HG03439 (cell line): ENCODE results near the gene PSMD1.

ENCODE experiments used
- ATAC-seq: cut with Tn5 transposase; IDR thresholded peaks from one replicate; pipeline ENCODE4 v1.9.1; 2021; ENCODE audit warnings: mild to moderate bottlenecking, moderate library complexity; ENCODE audit not compliant: unreplicated experiment

PSMD1 gene

GRCh38 chr2:231110551-231110950 is 53.9 kb downstream of the PSMD1 start:
- no peak for ATAC-seq

GRCh38 chr2:231111987-231112386 is 55.3 kb downstream of the PSMD1 start:
- ATAC-seq: no peak

GRCh38 chr2:231113489-231113888 is 56.8 kb downstream of the PSMD1 start:
- no peak for ATAC-seq

GRCh38 chr2:231115651-231116050 is 59.0 kb downstream of the PSMD1 start:
- no peak for ATAC-seq

- ATAC-seq: no peak
Measured at GRCh38 chr2:231117148-231117547, 60.5 kb downstream of the PSMD1 start.

- ATAC-seq: no peak
Measured at GRCh38 chr2:231117922-231118613, 61.4 kb downstream of the PSMD1 start.

- ATAC-seq: no peak
Measured at GRCh38 chr2:231118614-231118942, 61.9 kb downstream of the PSMD1 start.

GRCh38 chr2:231123362-231123898 is 66.8 kb downstream of the PSMD1 start:
- ATAC-seq: no peak

- no peak for ATAC-seq
Measured at GRCh38 chr2:231124838-231125568, 68.3 kb downstream of the PSMD1 start, which contains the start of gene HTR2B. HTR2B (minus strand) TSS chr2:231125042; CDS start chr2:231123764, 1,278 bp downstream.

GRCh38 chr2:231126123-231126522 is 69.5 kb downstream of the PSMD1 start:
- ATAC-seq: no peak

GRCh38 chr2:231127480-231127879 is 70.8 kb downstream of the PSMD1 start:
- no peak for ATAC-seq

- ATAC-seq: no peak
Measured at GRCh38 chr2:231127936-231128335, 71.3 kb downstream of the PSMD1 start.

- no peak for ATAC-seq
Measured at GRCh38 chr2:231128541-231128940, 71.9 kb downstream of the PSMD1 start.

- ATAC-seq: no peak
Measured at GRCh38 chr2:231129216-231129615, 72.5 kb downstream of the PSMD1 start.

- no peak for ATAC-seq
Measured at GRCh38 chr2:231130336-231131056, 73.8 kb downstream of the PSMD1 start.

- ATAC-seq: no peak
Measured at GRCh38 chr2:231132129-231132528, 75.5 kb downstream of the PSMD1 start.

- ATAC-seq: no peak
Measured at GRCh38 chr2:231133365-231134099, 76.9 kb downstream of the PSMD1 start.

- ATAC-seq: no peak
Measured at GRCh38 chr2:231134910-231135655, 78.4 kb downstream of the PSMD1 start.

- ATAC-seq: no peak
Measured at GRCh38 chr2:231138699-231139098, 82.0 kb downstream of the PSMD1 start.

- ATAC-seq: no peak
Measured at GRCh38 chr2:231139796-231140195, 83.1 kb downstream of the PSMD1 start.
